ENCODE measurements around the gene PTPN18. TPM values are rescaled to one million over a fixed set of nuclear protein-coding genes. Genes with fewer than 3 reads are reported as not detected.
A peak's percentile ranks its signal among the peaks of the same experiment; 100 is the strongest.

The PTPN18 gene
- total and polyA plus RNA-seq, 11 donors: 9.7 to 42.5 (median 12.6) TPM

DNA sequence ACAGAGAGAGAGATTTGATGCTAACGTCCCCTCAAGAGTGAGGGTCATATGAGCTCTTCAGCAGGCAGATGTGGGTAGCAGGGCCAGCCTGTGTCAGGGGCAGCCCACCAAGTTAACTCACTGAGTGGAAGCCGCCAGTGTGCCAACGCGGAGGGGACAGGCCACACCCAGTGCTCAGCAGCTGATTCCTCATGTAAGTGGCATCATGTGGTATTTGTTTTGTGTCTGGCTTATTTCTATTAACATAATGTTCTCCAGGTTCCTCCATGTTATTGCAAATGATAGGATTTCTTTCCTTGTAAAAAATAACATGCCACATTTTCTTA, 9.2 kb upstream of the PTPN18 start:
- TF ChIP-seq CTCF (IDR thresholded peaks at IDR 0.05) (no peak), POLR2A (IDR thresholded peaks at IDR 0.05) (no peak)
- Histone ChIP-seq H3K4me3 (no peak overlapping the region), H3K27ac (no peak overlapping the region), H3K36me3 (peaks cover 4 to 50% (median 47%) of the 10 kb centered on the region in 9 donors), H3K4me1 (peaks cover 3 to 17% (median 12%) of the 10 kb centered on the region in 12 donors), H3K9me3 (no peaks in the 10 kb centered on the region), H3K27me3 (no peaks in the 10 kb centered on the region)
- ATAC-seq (no peak), DNase-seq (no peak)
- intact Hi-C loops (cut with DNase I): no loop called here
- WGBS, 4 donors: 77 to 87% (median 84%) methylated on average over 4 of the region's 4 CpGs

DNA sequence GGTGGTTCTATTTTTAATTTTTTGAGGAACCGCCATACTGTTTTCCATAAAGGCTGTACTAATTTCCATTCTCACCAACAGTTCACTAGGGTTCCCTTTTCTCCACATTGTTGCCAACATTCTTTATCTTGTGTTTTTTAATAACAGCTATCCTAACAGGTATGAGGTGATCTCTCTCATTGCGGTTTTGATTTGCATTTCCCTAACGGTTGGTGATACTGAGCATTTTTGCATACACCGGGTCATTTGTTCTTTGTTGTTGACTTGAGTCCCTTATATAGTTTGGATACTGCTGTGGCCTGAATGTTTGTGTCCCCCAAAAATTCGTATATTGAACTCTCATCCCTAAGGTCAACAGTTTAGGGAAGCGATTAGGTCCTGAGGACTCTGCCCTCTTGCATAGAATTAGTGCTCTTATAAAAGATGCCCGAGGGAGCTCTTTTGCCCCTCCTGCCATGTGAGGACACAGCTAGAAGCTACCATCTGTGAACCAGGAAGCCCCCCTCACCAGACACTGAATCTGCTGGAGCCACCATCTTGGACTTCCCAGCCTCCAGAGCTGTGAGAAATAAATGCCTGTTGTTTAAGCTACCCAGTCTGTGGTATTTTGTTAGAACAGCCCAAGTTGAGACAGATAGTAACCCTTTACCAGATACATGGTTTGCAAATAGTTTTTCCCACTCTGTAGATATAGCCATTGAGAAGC, 8.5 kb upstream of the PTPN18 start:
- no peak for TF ChIP-seq POLR2A (IDR thresholded peaks at IDR 0.05)
- no peak for TF ChIP-seq CTCF (IDR thresholded peaks at IDR 0.05)
- ATAC-seq (no peak), DNase-seq (no peak)
- WGBS, 4 donors: 94 to 97% (median 95%) methylated on average over 7 of the region's 7 CpGs
- Histone ChIP-seq H3K4me1 (peaks cover 3 to 22% (median 16%) of the 10 kb centered on the region in 12 donors), H3K36me3 (peaks cover 4 to 50% (median 47%) of the 10 kb centered on the region in 9 donors), H3K27me3 (no peaks in the 10 kb centered on the region), H3K27ac (no peak overlapping the region), H3K9me3 (no peaks in the 10 kb centered on the region), H3K4me3 (no peak overlapping the region)
- intact Hi-C loops (cut with DNase I): no loop called here

GRCh38 chr2:130349174-130349573, 6.7 kb upstream of the PTPN18 start:
- Histone ChIP-seq H3K4me1 (peaks cover 0 to 25% (median 12%) of the 10 kb centered on the region in 12 donors), H3K27ac (no peak overlapping the region), H3K4me3 (no peak overlapping the region), H3K27me3 (no peaks in the 10 kb centered on the region), H3K36me3 (peaks cover 4 to 50% (median 47%) of the 10 kb centered on the region in 9 donors), H3K9me3 (no peaks in the 10 kb centered on the region)
- DNase-seq (no peak), ATAC-seq (no peak)
- TF ChIP-seq POLR2A (IDR thresholded peaks at IDR 0.05) (no peak), CTCF (IDR thresholded peaks at IDR 0.05) (no peak)
- intact Hi-C loops (cut with DNase I): no loop called here
- 86 to 96% (median 93%) methylated on average over 3 of the region's 3 CpGs for WGBS, 4 donors

- 44 to 54% (median 49%) methylated on average over 6 to 7 of the region's 7 CpGs for WGBS, 4 donors
- H3K4me1 ChIP-seq: peaks cover 0 to 39% (median 21%) of the 10 kb centered on the region in 12 donors
- H3K4me3 ChIP-seq: peak overlapping the region in 2 of 12 donors; percentile 12
- no peaks in the 10 kb centered on the region for H3K9me3 ChIP-seq
- H3K27me3 ChIP-seq: no peaks in the 10 kb centered on the region
- intact Hi-C loops (cut with DNase I): no loop called here
- TF ChIP-seq CTCF (IDR thresholded peaks at IDR 0.05) (no peak), POLR2A (IDR thresholded peaks at IDR 0.05) (no peak)
- H3K36me3 ChIP-seq: peaks cover 0 to 26% (median 23%) of the 10 kb centered on the region in 9 donors
- H3K27ac ChIP-seq: peak overlapping the region in 9 of 12 donors; percentile 3 to 60 (median 36)
- ATAC-seq (no peak), DNase-seq (no peak)
These were observed 4.1 kb upstream of the PTPN18 start for GRCh38 chr2:130351711-130352110.

Measured in heart left ventricle (tissue), 16 donors.